Endothelial cell of umbilical vein (primary cell): ENCODE data around the gene TTN.

Experiments
- CTCF ChIP-seq, 2 donors: IDR thresholded peaks; 1 replicate in 1 of 2; 2 replicates in 1 of 2; pipeline ENCODE4 v1.5.1; 2011; ENCODE audit warnings: low read length in 2 of 2, mild to moderate bottlenecking in 2 of 2, moderate library complexity in 2 of 2, control low read depth in 1 of 2, inconsistent platforms in 1 of 2, low read depth in 1 of 2; ENCODE audit not compliant: insufficient read depth in 1 of 2; ENCODE audit errors: extremely low read depth in 1 of 2
- EZH2 ChIP-seq: IDR thresholded peaks from 2 replicates; pipeline ENCODE4 v1.6.1; 2012; ENCODE audit warnings: borderline replicate concordance, low read depth, mild to moderate bottlenecking, moderate library complexity, low read length, inconsistent platforms; ENCODE audit not compliant: severe bottlenecking
- FOS ChIP-seq: IDR thresholded peaks from 2 replicates; pipeline ENCODE4 v1.6.1; 2011; ENCODE audit warnings: mild to moderate bottlenecking, low read length, moderate library complexity, borderline replicate concordance; ENCODE audit not compliant: insufficient read depth
- GATA2 ChIP-seq: IDR thresholded peaks from 2 replicates; pipeline ENCODE4 v1.7.0; 2011; ENCODE audit warnings: low read depth, mild to moderate bottlenecking, moderate library complexity, mixed read lengths, low read length; ENCODE audit not compliant: insufficient read length, insufficient read depth
- JUN ChIP-seq: IDR thresholded peaks from 2 replicates; pipeline ENCODE4 v1.6.1; 2011; ENCODE audit warnings: borderline replicate concordance, low read depth; ENCODE audit not compliant: insufficient read length, insufficient read depth
- MAX ChIP-seq: IDR thresholded peaks from 2 replicates; pipeline ENCODE4 v1.6.1; 2011; ENCODE audit not compliant: insufficient read depth, insufficient read length
- MYC ChIP-seq: IDR thresholded peaks from one replicate; pipeline ENCODE4 v1.6.1; 2011; ENCODE audit warnings: mild to moderate bottlenecking, low read depth, low read length
- POLR2A ChIP-seq: IDR thresholded peaks from 2 replicates; pipeline ENCODE4 v1.6.1; 2012; ENCODE audit warnings: low read depth, mild to moderate bottlenecking, control low read depth, low read length
- POLR2AphosphoS5 ChIP-seq: IDR thresholded peaks from 2 replicates; pipeline ENCODE4 v1.6.1; 2012; ENCODE audit warnings: low read depth, mild to moderate bottlenecking, control low read depth, low read length, moderate library complexity; ENCODE audit not compliant: insufficient read depth

GRCh38 chr2:178476477-178476876, 330.7 kb downstream of the TTN start:
- TF ChIP-seq CTCF (IDR thresholded peaks at IDR 0.05; ENCODE audit: extremely low read depth in 1 of 2, insufficient read depth in 1 of 2, low read depth in 1 of 2, low read length in 2 of 2) (no peak), MAX (no peak), EZH2 (no peak), POLR2AphosphoS5 (no peak), POLR2A (no peak), MYC (no peak), JUN (no peak), FOS (no peak), GATA2 (no peak)
